Measurements from ENCODE around the gene ANKRD6.
"Not testable (repeated sequence)": the region's sequence is repeated elsewhere in the genome, so short reads cannot be mapped to it uniquely, and the experiment has no call there.

Gene ANKRD6

DNA sequence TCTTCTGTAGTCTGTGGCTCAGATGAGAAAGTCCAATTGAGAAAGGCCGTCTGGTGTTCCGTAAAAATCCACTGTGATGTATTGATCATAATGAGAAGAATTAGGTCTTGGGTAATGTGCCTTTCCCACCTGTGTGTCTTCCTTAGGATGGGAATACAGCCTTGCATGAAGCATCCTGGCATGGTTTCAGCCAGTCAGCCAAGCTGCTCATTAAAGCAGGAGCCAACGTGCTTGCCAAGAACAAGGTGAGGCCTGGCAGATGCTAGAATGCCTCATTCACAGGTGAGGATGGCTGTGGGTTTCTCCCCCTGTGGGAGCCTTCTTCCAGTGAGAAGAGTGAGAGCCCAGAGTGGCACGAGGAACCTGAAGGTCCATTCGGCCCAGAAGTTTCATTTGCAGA, 172.9 kb downstream of the ANKRD6 start:
- no peak for DNase-seq

DNA sequence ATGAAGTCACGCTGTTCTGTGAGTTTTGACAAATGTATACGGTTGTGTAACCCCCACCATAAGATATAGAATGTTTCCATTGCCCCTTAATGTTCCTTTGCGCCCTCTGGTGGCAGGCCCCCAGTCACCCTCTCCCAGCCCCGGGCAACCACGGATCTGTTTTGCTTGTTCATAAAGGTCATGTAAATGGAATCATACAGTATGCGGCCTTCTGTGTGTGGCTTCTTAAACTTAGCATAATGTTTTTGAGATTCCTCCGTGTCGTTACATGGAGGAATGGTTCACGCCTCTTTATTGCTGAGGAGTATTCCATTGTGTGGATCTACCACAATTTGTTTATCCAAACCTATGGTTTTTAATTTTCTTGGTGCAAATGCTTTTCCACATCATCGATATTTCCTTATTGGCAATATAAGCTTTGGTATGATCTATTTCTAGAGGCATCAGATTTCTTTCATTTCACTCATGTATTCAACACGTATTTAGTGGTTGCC, 177.2 kb downstream of the ANKRD6 start:
- DNase-seq = peak; percentile 79

DNA sequence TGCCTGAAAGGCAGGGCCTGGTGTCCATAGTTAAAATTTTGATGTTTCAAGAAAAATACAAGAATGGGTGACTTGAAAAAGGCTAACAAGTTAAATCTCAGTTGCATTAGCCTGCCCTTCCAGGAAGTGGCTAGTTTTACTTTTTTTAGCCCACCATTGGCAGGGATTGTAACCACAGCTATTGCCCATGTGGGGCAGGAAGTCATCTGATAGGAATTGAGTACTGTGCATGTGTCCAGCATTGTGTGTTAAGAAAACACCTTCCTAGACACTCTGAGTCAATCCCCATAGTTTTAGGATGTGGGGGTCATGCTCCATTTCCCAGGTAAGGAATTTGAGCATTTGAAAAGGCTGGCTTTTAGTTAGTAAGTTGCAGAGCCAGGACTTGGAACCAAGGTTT, 178.7 kb downstream of the ANKRD6 start:
- no peak for DNase-seq

DNA sequence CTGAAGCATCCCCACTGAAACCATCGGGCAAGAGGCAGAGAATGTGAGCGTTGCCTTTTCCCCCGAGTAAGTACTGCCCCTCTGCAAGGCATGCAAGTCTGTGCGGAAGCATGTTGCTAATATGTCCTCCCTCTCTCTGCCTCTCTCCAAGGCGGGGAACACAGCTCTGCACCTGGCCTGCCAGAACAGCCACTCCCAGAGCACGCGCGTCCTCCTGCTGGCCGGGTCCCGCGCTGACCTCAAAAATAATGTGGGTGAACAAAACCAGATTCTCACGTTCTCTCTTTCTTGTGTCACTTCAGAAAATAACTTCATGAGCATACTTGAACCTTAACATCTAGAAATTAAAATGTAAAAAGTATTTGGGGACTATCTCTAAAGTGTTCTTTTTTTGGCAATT, 179.2 kb downstream of the ANKRD6 start:
- DNase-seq = no peak

DNA sequence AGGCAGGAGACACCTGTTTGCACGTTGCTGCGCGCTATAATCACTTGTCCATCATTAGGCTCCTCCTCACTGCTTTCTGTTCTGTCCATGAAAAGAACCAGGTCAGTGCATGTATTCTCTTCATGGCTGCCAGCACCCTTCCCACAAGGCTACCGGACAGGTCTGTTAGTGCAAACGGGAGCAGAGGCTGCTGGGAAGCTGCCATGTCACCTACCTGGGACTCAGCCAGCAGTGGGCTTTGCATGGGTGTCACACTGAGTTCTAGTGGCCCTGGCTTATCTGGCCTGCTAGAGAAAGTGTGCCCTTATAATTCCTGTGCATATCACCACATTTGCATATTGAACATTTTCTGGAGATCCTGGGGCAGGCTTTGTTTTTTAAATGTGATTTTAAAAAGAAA, 180.8 kb downstream of the ANKRD6 start:
- DNase-seq = no peak

DNA sequence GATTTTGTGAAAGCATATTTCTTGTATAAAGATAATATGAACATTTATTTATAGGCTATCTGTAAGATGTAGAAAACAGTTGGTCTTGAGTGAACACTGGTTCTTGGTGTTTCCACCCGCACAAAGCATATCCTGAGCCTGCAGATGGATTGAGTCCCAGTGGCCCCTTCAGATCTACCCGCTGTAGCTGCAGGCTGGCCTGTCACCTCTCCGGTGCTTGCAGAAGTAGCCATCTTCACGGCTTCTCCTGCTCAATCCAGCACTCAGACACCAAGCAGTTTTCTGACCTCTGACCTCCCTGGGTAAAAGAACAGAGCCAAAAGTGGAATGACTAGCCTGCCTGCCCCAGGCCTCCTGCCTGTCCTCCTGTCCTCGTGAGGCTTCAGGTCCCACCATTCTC, 182.9 kb downstream of the ANKRD6 start:
- DNase-seq = no peak

DNA sequence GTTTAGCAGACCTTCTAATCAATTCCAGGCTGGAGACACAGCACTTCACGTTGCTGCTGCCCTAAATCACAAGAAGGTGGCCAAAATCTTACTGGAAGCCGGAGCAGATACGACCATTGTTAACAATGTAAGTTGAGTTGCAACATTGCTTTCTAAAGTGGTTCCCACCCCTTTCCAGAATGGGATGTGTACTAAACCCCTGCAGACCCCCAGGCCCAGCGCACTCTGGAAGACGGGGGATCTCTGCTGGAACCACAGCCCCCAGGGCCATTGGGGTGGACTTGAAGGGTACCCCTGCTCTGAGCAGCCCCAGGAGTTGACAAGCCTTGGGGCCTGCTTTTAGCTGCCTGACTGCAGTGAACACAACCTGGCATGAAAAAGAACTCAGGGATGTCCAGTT, 183.6 kb downstream of the ANKRD6 start:
- DNase-seq = no peak

DNA sequence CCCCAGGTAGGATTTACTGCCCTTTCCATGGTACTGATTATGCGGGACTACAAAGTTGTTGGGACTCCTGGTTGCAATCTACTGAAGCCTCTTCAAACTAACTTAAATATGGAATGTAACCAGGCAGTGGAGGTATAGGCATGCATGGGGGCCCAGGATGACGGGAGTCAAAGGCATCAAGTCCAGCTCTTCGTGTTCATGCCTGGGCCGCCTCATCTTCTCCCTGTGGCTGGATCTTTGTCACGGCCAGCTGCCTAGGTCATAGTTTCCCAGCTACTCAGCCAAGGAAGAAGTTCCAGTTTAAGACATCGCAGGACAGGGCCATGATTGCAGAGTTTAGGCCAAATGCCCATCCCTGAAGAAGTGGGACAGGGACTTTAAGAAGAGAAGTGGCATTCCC, 185.1 kb downstream of the ANKRD6 start:
- DNase-seq = no peak

DNA sequence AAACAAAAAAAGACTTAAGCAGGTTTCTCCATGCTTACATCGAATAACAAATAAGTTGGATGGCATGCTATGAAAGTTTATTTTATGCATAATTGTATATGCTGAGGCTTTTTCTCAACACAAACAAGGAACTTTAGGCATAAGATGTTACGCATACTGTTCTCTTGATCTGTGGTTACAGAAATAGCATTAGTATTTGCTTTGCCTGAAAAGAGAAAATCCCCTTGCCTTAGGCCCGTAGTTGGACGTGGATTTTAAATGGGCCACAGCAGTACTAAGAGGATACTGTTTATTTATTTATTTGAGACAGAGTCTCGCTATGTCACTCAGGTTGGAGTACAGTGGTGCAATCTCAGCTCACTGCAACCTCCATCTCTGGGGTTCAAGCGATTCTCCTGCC, 186.6 kb downstream of the ANKRD6 start:
- no peak for DNase-seq

DNA sequence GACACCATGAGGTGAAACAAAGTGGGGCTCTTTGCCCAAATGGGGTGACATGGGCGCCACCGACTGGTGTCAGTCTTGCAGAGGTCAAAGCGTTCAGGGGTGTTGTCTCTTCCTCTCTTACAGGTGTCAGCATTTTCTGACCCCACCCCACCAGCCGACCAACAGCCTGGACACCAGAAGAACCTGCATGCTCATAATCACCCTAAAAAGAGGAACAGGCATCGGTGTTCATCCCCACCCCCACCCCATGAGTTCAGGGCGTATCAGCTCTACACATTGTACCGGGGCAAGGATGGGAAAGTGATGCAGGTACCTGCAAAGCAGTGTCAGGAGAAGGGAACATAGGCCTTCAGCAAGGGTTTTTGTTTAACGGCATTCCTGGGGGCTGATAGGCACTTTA, 190.8 kb downstream of the ANKRD6 start:
- DNase-seq = no peak

DNA sequence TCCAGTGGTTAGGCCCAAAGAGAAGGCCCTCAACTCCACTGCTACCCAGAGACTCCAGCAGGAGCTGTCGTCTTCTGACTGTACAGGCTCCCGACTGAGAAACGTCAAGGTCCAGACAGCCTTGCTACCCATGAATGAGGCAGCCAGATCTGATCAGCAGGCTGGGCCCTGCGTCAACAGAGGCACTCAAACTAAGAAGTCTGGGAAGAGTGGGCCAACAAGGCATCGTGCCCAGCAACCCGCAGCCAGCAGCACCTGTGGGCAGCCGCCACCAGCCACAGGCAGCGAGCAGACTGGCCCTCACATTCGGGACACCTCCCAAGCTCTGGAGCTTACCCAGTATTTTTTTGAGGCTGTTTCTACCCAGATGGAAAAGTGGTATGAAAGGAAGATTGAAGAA, 197.5 kb downstream of the ANKRD6 start:
- no peak for DNase-seq

DNA sequence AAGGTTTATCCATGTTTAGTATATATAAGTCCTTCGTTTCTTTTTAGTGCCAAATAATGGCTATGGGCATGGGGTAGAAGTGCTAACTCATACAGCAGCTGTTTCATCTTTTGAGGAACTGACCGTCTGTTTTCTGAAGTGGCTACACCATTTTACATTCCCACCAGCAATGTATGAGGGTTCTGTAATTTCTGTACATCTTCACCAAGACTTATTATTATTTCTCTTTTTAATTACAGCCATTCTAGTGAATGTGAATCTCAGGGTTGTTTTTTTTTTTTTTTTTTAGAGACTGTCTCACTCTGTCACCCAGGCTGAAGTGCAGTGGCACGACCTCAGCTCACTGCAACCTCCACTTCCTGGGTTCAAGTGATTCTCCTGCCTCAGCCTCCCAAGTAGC, 203.5 kb downstream of the ANKRD6 start:
- not testable (repeated sequence) for DNase-seq

DNA sequence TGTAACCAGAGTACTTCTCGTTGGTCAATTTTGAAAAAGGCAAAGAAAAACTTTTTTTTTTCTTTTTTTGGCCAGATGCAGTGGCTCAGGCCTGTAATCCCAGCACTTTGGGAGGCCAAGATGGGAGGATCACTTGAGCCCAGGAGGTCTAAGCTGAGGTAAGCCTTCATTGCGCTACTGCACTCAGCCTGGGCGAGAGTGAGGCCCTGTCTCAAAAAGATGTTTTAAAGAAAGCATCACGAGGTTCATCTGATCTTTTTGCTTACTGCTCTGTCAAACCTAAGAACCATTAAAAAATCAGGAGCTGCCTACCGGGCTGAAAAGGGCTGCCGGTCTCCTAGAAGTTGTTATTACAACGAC, 205.0 kb downstream of the ANKRD6 start:
- DNase-seq = no peak

DNA sequence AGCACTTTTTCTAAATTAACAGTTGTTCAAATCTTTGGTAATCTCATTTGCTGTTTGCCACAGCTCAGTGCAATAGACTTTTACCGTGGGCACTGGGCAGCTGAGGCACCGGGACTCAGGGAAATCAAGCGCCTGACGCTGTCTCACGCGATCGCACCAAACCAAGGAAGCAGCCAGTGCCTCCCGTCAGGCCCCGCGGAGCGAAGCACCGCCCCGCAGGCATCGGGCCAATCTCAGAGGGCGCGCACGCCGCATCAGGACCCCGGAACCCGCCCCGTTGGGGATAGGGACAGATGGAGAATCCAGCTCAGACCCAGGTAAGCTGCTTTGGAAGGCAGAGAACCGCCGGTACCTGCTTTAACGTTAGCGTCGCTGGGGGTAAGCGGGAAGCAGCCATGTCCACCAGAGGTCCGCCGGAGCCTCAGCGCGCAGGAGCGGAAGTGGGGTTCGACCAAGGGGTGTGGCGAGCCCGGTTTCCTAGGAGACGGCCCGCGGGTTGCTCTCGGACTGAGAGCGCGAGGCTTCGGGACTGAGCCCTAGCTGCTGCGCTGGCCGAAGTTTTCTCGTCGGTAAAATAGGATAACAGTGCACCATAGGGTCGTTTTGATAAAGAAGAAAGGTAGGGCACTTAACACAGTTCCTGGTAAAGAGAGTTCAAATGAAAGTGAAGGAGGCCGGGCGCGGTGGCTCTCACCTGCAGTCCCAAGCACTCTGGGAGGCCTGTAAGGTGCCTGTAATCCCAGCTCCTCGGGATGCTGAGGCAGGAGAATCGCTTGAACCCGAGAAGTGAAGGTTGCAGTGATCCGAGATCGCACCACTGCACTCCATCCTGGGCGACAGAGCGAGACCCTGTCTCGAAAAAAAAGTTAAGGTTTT, 205.6 kb downstream of the ANKRD6 start, which contains the start of gene LYRM2:
Gene LYRM2, minus strand, starts transcription at position 428 of the 876 bp plus-strand sequence. Its CDS starts 31 bp downstream, at position 397.
- DNase-seq = peak; percentile 90

DNA sequence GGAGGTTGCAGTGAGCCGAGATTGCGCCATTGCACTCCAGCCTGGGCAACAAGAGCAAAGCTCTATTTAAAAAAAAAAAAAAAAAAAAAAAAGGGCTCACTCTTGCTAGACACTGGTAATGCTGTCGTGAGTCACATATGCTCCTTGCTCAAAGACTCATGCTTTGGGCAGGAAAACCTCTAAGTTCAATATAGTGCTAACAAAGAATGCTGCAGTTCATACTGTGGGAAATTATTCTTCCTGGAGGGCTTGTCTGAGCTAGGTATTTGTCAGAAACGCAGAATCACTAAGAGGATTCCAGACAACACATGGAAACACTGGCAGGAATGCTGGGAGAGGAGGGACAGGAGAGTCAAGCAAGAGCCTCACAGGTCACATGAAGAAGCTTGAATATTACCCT, 207.9 kb downstream of the ANKRD6 start:
- DNase-seq = no peak

DNA sequence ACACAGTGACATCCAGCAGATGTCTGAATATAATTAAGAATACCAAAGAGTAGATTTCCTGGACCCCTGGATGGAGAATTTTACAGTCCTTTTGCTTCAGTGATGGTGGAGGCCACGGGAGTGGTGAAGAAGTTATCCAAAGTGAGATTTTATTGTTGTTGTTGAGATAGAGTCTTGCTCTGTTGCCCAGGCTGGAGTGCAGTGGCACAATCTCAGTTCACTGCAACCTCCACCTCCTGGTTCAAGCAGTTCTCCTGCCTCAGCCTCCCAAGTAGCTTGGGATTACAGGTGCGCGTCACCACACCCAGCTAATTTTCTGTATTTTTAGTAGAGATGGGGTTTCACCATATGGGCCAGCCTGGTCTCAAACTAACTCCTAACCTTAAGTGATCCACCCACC, 208.6 kb downstream of the ANKRD6 start:
- not testable (repeated sequence) for DNase-seq

DNA sequence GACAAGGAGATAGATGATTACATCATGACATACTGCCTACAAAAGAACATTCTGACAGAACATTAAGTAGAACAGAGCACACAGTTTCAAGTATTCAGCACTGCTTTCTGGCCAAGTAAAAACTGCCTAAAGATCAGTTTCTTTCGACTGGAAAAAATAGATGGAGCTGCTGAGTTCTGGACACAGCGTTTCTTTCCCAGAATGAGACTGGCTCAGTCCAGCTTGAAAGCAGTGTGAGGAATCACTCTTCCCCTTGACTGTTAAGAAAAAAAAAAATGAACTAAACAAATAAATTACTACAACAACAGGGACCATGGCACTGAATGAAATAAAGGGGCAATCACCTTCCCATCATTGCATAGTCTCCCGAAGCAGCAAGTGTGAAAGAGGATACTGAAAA, 210.0 kb downstream of the ANKRD6 start:
- DNase-seq = no peak

DNA sequence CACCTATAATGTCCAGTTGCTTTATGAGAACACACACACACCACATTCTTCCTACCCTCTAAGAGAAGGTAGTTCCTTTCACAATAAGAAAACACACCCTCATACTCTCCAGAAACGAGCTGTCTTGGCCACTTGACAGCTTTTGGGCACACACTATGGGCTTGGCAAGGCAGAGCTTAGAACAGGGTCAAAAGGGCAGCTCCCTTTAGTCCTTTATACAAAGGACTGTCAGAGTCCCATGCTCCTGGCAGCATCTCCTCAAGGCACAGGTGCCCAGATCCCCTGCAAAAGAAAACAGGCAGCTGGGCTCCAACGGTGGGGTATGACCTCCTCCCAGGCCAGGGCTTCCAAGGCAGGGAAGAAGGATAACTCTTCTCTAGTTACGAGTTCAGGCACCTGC, 210.5 kb downstream of the ANKRD6 start:
- DNase-seq = no peak

DNA sequence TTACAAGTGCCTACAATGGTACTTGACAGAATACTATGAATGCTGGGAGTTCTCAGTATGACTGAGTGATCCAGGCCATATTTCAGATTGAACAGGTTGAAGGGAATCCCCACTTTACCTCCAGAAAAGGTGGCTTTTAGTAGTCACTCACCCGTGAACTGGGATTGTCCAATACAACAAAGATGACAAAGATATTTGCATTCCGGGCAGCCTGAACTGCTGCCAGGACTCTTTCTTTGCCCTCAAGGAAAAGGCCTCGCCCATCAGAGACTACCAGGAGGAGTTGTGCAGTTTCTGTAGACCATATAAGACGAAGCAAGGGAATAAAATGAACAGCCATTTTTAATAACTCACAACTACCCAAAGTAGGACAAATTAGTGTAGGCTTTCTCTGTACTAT, 211.9 kb downstream of the ANKRD6 start:
- DNase-seq = no peak

DNA sequence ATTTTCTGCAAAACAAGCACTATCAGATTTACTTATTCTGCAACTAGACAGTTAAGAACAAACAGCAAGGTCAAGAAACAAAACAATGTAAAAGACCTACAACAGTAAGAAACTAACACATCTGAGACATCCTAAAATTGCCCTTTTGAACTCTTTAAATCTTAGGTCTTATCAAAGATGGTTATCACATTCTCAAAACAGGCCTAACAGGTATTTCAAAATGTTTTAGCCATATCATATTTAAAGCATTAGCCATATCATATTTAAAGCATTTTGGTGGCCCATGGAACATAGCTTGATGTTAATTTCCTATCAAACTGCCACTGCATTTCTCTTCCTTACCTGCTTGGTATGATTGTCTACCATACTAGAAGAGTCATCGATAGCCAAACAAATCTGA, 216.7 kb downstream of the ANKRD6 start:
- no peak for DNase-seq

DNA sequence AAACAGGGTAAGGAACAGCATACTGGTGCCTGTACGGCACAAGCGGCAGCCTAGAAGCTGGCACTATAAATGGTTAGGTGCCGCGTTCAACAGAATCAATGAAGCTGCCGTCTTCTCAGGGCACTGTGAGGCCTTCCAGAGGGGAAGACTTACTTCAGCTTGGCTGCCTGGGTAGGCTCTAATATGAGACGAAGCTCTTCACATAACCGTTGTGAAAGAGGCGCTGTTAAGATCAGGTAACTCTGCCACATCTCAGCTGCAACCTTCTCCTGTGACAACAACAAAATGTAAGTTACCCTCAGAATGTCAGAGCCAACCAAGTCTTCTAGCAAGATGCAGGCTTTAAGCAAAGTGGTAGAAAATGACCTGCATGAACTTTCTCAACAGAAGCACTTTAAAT, 217.6 kb downstream of the ANKRD6 start:
- DNase-seq = no peak

DNA sequence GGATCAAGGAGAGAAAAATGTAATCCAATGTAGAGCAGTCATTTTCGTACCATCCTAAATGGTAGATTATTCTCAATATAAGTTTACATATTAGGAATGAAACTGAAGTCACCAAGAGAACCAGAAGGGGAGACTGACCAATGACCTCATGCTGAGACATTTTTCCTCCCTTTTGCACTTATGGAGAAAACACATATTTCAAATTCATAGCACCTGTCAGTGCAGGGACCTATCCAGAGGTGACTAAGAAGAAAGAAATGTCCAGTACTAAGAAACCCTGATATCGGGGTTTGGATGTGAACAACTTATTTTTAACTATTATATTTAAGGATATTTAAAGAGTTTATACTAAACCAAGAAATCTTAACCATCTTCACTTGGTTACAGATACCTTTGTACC, 222.2 kb downstream of the ANKRD6 start:
- no peak for DNase-seq

DNA sequence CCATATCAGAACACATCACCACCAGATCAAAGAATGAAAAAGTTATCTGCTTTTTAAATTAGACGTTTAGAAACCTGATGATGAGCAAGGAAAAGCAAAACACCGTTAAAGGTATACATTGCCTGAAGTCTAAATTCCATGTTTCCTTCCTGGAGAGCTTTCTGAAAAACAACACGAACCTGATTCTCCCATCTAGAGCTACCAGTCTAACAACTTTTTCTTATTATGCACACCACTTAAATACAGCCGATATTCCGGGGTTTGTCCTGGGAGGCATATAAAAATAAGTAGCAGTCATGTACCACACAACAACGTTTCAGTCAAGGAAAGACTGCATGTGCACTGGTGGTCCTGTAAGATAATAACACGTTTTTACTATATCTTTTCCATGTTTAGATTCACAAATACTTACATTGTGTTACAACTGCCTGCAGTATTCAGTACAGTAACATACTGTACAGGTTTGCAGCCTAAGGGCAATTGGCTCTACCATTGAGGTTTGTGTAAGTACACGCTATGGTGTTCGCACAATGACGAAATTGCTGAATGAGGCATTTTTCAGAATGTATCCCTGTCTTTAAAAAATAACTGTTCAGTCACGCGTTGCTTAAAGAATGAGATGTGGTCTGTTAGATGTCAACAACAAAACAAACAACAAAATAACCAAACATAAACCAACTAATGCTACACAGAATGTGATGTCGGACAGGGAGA, 224.7 kb downstream of the ANKRD6 start:
- DNase-seq = no peak

DNA sequence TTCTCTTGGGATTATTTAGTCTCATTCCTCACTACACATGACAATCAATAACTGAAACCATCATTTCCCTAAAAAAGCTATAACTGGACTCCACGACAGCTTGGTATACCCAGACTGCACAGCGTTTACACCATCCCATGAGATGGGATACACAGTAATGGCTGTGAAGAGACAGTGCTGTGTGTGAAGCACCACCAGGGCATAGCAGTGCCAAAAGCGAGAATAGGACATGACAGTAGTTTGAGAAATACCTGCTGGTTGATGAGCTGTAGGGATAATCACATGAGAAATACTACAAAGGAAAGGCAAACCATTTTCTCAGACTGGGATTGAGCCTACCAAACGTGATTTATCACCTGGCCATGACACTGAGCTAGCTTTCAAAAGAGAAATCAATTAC, 228.0 kb downstream of the ANKRD6 start:
- DNase-seq = no peak

Data from activated naive CD4-positive, alpha-beta T cell treated with anti-CD3 and anti-CD28 coated beads, Interleukin-2, amount 50 U/mL, for 16 hours (primary cell).